ENCODE data around the gene SERPINA6.
"Not testable (repeated sequence)": the region's sequence is repeated elsewhere in the genome, so short reads cannot be mapped to it uniquely, and the experiment has no call there.

The SERPINA6 gene

GRCh38 chr14:94354638-94355185 lies 31.6 kb upstream of the SERPINA6 start:
- no peak for DNase-seq (ENCODE audit: low read depth)

- not testable (repeated sequence) for DNase-seq (ENCODE audit: low read depth)
These were observed 31.1 kb upstream of the SERPINA6 start for GRCh38 chr14:94354190-94354589.

- no peak for DNase-seq (ENCODE audit: low read depth)
These were observed 26.1 kb upstream of the SERPINA6 start for GRCh38 chr14:94349276-94349675.

- DNase-seq (ENCODE audit: low read depth) = no peak
These were observed 25.7 kb upstream of the SERPINA6 start for GRCh38 chr14:94348836-94349235.

GRCh38 chr14:94346841-94347240 lies 23.7 kb upstream of the SERPINA6 start:
- DNase-seq (ENCODE audit: low read depth) = no peak

GRCh38 chr14:94346065-94346786 lies 23.1 kb upstream of the SERPINA6 start:
- DNase-seq (ENCODE audit: low read depth) = not testable (repeated sequence)

GRCh38 chr14:94345344-94346064 lies 22.4 kb upstream of the SERPINA6 start:
- peak; percentile 67 for DNase-seq (ENCODE audit: low read depth)

- no peak for DNase-seq (ENCODE audit: low read depth)
These were observed 21.3 kb upstream of the SERPINA6 start for GRCh38 chr14:94344389-94344788.

GRCh38 chr14:94343238-94344005 lies 20.3 kb upstream of the SERPINA6 start:
- DNase-seq (ENCODE audit: low read depth) = no peak

- peak; percentile 97 for DNase-seq (ENCODE audit: low read depth)
These were observed 19.3 kb upstream of the SERPINA6 start for GRCh38 chr14:94342334-94342934.

- DNase-seq (ENCODE audit: low read depth) = no peak
These were observed 18.7 kb upstream of the SERPINA6 start for GRCh38 chr14:94341656-94342333.

GRCh38 chr14:94340533-94340932 lies 17.4 kb upstream of the SERPINA6 start:
- no peak for DNase-seq (ENCODE audit: low read depth)

GRCh38 chr14:94338023-94338422 lies 14.9 kb upstream of the SERPINA6 start:
- no peak for DNase-seq (ENCODE audit: low read depth)

- DNase-seq (ENCODE audit: low read depth) = peak; percentile 22
These were observed 14.1 kb upstream of the SERPINA6 start for GRCh38 chr14:94337274-94337673.

GRCh38 chr14:94334872-94335271 lies 11.7 kb upstream of the SERPINA6 start:
- DNase-seq (ENCODE audit: low read depth) = peak; percentile 30

- DNase-seq (ENCODE audit: low read depth) = no peak
These were observed 9.5 kb upstream of the SERPINA6 start for GRCh38 chr14:94332587-94332986.

GRCh38 chr14:94332063-94332583 lies 9.0 kb upstream of the SERPINA6 start:
- no peak for DNase-seq (ENCODE audit: low read depth)

GRCh38 chr14:94331462-94331861 lies 8.3 kb upstream of the SERPINA6 start:
- no peak for DNase-seq (ENCODE audit: low read depth)

GRCh38 chr14:94330857-94331256 lies 7.7 kb upstream of the SERPINA6 start:
- DNase-seq (ENCODE audit: low read depth) = no peak

- DNase-seq (ENCODE audit: low read depth) = no peak
These were observed 7.3 kb upstream of the SERPINA6 start for GRCh38 chr14:94330432-94330831.

GRCh38 chr14:94329857-94330256 lies 6.7 kb upstream of the SERPINA6 start:
- DNase-seq (ENCODE audit: low read depth) = no peak

Data from iris pigment epithelial cell (primary cell).